ENCODE results near the gene KIAA1671. TPM values are rescaled to one million over a fixed set of nuclear protein-coding genes. Genes with fewer than 3 reads are reported as not detected.

Gene KIAA1671
- total RNA-seq, 4 donors from 2014 or later, result 83.1 to 162 (median 105) TPM

GRCh38 chr22:25216230-25216629, 263.7 kb downstream of the KIAA1671 start:
- Histone ChIP-seq H3K9me3 (no peaks in the 10 kb centered on the region), H3K27ac (no peak overlapping the region), H3K36me3 (no peaks in the 10 kb centered on the region), H3K4me1 (no peaks in the 10 kb centered on the region), H3K4me3 (no peak overlapping the region), H3K27me3 (no peaks in the 10 kb centered on the region)
- DNase-seq, result no peak
- in situ Hi-C loops (cut with MboI; ENCODE audit: low pct_ligation_motif_present in 1 of 4, low pct_unique_long_range_greater_than_20kb in 1 of 4, low sequenced_read_pairs in 3 of 4), result no loop called here
- TF ChIP-seq EP300 (IDR thresholded peaks at IDR 0.05; ENCODE audit: low read depth), result no peak
- TF ChIP-seq CTCF (IDR thresholded peaks at IDR 0.05), result no peak
- TF ChIP-seq POLR2A (IDR thresholded peaks at IDR 0.05), result no peak
- WGBS, 2 donors (ENCODE audit: low coverage in 1 of 2), result 77% methylated on average over 2 of the region's 2 CpGs; no CpG with 5 or more reads in 1 of the 2 donors
- intact Hi-C loops (cut with DNase I; ENCODE audit: low total_unique reads), result no loop called here

DNA sequence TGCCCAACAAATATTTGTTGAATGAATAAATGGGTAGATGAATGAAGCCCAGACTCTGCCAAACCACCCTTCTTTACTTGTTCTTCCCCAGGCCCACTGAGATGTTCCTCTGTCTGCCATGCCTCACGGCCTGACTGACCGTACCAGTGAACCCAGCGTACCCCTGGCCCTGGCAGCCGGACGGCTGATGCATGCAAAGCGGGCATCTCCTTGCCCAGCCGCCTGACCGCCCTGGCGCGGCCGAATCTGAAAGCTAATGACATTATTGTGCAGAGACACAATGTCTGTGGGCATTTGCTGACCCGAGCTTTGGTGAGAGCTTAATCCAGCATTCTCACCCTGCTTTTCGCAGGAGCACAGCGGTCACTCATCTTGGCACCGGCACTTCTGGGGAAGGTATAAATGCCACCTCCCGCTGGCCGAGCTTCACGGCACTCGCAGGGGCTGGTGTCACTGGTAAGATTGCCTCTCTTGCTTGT, 266.7 kb downstream of the KIAA1671 start, which contains the start of gene CRYBB2:
Gene CRYBB2 (plus strand): TSS at position 429 of the 479 bp plus-strand sequence. CDS start 1,791 bp downstream, outside the sequence.
- no peak within 1 kb of the TSS for H3K27ac ChIP-seq
- in situ Hi-C loops (cut with MboI; ENCODE audit: low pct_ligation_motif_present in 1 of 4, low pct_unique_long_range_greater_than_20kb in 1 of 4, low sequenced_read_pairs in 3 of 4), result no loop called here
- WGBS, 2 donors (ENCODE audit: low coverage in 1 of 2), result 91% methylated on average over 19 of the region's 19 CpGs; no CpG with 5 or more reads in 1 of the 2 donors
- intact Hi-C loops (cut with DNase I; ENCODE audit: low total_unique reads), result no loop called here
- peaks cover 8% of the 10 kb centered on the region for H3K27me3 ChIP-seq
- no peaks in the 10 kb centered on the region for H3K36me3 ChIP-seq
- H3K4me3 ChIP-seq, result no peak within 1 kb of the TSS
- no peaks in the 10 kb centered on the region for H3K9me3 ChIP-seq
- DNase-seq, result no peak
- no peaks in the 10 kb centered on the region for H3K4me1 ChIP-seq
- TF ChIP-seq POLR2AphosphoS5 (IDR thresholded peaks at IDR 0.05) (no peak), EP300 (IDR thresholded peaks at IDR 0.05; ENCODE audit: low read depth) (no peak)

- H3K9me3 ChIP-seq, result no peaks in the 10 kb centered on the region
- in situ Hi-C loops (cut with MboI; ENCODE audit: low pct_ligation_motif_present in 1 of 4, low pct_unique_long_range_greater_than_20kb in 1 of 4, low sequenced_read_pairs in 3 of 4), result no loop called here
- peaks cover 8% of the 10 kb centered on the region for H3K27me3 ChIP-seq
- DNase-seq, result no peak
- no peak overlapping the region for H3K27ac ChIP-seq
- no peaks in the 10 kb centered on the region for H3K4me1 ChIP-seq
- 54 to 90% methylated on average over 2 to 4 of the region's 4 CpGs for WGBS, 2 donors (ENCODE audit: low coverage in 1 of 2)
- H3K4me3 ChIP-seq, result no peak overlapping the region
- no peaks in the 10 kb centered on the region for H3K36me3 ChIP-seq
- intact Hi-C loops (cut with DNase I; ENCODE audit: low total_unique reads), result no loop called here
- no peak for TF ChIP-seq CTCF (IDR thresholded peaks at IDR 0.05)
- no peak for TF ChIP-seq EP300 (IDR thresholded peaks at IDR 0.05; ENCODE audit: low read depth)
- TF ChIP-seq POLR2AphosphoS5 (IDR thresholded peaks at IDR 0.05), result no peak
- no peak for TF ChIP-seq POLR2A (IDR thresholded peaks at IDR 0.05)
These were observed 267.5 kb downstream of the KIAA1671 start for GRCh38 chr22:25219948-25220442.

- intact Hi-C loops (cut with DNase I; ENCODE audit: low total_unique reads) (no loop called here), in situ Hi-C loops (cut with MboI; ENCODE audit: low pct_ligation_motif_present in 1 of 4, low pct_unique_long_range_greater_than_20kb in 1 of 4, low sequenced_read_pairs in 3 of 4) (no loop called here)
- Histone ChIP-seq H3K4me3 (no peak overlapping the region), H3K27ac (no peak overlapping the region), H3K4me1 (no peaks in the 10 kb centered on the region), H3K9me3 (no peaks in the 10 kb centered on the region), H3K27me3 (peaks cover 8% of the 10 kb centered on the region), H3K36me3 (no peaks in the 10 kb centered on the region)
- no peak for TF ChIP-seq POLR2AphosphoS5 (IDR thresholded peaks at IDR 0.05)
- TF ChIP-seq POLR2A (IDR thresholded peaks at IDR 0.05), result no peak
- no peak for TF ChIP-seq EP300 (IDR thresholded peaks at IDR 0.05; ENCODE audit: low read depth)
- no peak for TF ChIP-seq CTCF (IDR thresholded peaks at IDR 0.05)
- no peak for DNase-seq
- 65% methylated on average over 8 of the region's 8 CpGs; no CpG with 5 or more reads in 1 of the 2 donors for WGBS, 2 donors (ENCODE audit: low coverage in 1 of 2)
These were observed 269.3 kb downstream of the KIAA1671 start for GRCh38 chr22:25221790-25222189.

Data from transverse colon (tissue), 4 donors.